Type B pancreatic cell (in vitro differentiated cells): ENCODE results near the gene SHQ1. TPM values are rescaled to one million over a fixed set of nuclear protein-coding genes. Genes with fewer than 3 reads are reported as not detected.

Experiments
- DNase-seq: peaks from one replicate; pipeline ENCODE4 v3.0.0; 2021; ENCODE audit warnings: mixed read lengths; ENCODE audit not compliant: unreplicated experiment; ENCODE audit errors: extremely low spot score
- H3K27ac Mint-ChIP-seq: 2 replicates; pipeline ENCODE4 v1.8.0; 2021; ENCODE audit warnings: mild to moderate bottlenecking, mixed read lengths
- H3K27me3 Mint-ChIP-seq: 2 replicates; pipeline ENCODE4 v1.8.0; 2021; ENCODE audit warnings: mixed read lengths
- H3K36me3 Mint-ChIP-seq: 2 replicates; pipeline ENCODE4 v1.8.0; 2021; ENCODE audit warnings: mixed read lengths
- H3K4me1 Mint-ChIP-seq: one replicate; pipeline ENCODE4 v1.8.0; 2021; ENCODE audit warnings: mixed read lengths; ENCODE audit not compliant: unreplicated experiment
- H3K4me3 Mint-ChIP-seq: 2 replicates; pipeline ENCODE4 v1.8.0; 2021; ENCODE audit warnings: mild to moderate bottlenecking, mixed read lengths
- H3K9me3 Mint-ChIP-seq: 2 replicates; pipeline ENCODE4 v1.8.0; 2021; ENCODE audit warnings: mixed read lengths
- total RNA-seq: library from RNA; stranded (reverse); gene quantifications from 2 replicates; pipeline ENCODE4 v1.2.1, GENCODE V29; 2021; ENCODE audit warnings: low replicate concordance
- TF ChIP-seq, protein P1 (sequence below): fragments of 200-600 bp; sonication (generic); conservative IDR thresholded peaks from 2 replicates; pipeline ENCODE4 v1.5.0; 2021; ENCODE audit warnings: antibody characterized with exemption, mild to moderate bottlenecking

Gene SHQ1
- total RNA-seq, 1 donor from 2014 or later: 22.9 TPM

DNA sequence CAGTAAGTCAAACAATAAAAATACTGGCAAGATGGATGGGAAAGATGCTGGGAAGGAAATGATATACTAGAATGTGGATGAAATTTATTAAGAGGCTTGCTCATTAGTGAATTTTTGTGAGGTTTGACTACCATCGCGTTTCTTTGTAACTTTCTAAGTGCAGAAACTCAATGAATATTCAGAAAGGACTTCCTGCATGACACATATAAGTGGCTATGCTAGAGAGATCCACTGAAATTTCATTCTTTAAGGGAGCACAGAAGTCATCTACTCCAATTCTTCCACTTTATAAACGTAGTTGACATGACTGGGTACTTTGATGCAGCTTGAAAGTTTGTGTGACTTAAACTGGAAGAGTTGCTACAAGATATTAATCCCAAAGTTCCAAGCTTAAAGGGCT lies 88.0 kb downstream of the SHQ1 start:
- Mint-ChIP-seq H3K27ac (no peak overlapping the region), H3K4me1 (peaks cover 8% of the 10 kb centered on the region), H3K9me3 (no peaks in the 10 kb centered on the region), H3K27me3 (no peaks in the 10 kb centered on the region), H3K4me3 (no peak overlapping the region), H3K36me3 (peaks cover 11% of the 10 kb centered on the region)
- no peak for DNase-seq
- TF ChIP-seq, protein P1, sequence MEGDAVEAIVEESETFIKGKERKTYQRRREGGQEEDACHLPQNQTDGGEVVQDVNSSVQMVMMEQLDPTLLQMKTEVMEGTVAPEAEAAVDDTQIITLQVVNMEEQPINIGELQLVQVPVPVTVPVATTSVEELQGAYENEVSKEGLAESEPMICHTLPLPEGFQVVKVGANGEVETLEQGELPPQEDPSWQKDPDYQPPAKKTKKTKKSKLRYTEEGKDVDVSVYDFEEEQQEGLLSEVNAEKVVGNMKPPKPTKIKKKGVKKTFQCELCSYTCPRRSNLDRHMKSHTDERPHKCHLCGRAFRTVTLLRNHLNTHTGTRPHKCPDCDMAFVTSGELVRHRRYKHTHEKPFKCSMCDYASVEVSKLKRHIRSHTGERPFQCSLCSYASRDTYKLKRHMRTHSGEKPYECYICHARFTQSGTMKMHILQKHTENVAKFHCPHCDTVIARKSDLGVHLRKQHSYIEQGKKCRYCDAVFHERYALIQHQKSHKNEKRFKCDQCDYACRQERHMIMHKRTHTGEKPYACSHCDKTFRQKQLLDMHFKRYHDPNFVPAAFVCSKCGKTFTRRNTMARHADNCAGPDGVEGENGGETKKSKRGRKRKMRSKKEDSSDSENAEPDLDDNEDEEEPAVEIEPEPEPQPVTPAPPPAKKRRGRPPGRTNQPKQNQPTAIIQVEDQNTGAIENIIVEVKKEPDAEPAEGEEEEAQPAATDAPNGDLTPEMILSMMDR: no peak

DNA sequence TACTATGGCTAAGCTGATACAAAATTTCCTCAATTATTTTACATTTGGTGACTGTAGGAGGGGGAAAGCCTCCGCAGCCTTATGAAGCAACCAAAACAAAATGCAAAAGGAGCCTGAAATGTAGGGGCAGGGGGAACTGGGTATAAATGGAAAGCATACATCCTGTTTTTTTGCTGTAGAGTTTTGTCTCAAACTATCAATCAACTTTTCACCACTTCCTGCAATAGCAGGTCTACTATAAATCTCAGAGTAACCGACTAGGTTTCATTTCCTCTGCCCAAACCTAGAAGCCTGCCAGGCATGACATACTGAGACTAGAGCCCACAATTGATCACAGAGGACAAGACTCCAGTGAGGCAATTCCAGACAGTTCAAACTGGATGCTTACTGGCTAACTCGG lies 91.3 kb downstream of the SHQ1 start:
- TF ChIP-seq, protein P1: no peak
- Mint-ChIP-seq H3K27me3 (no peaks in the 10 kb centered on the region), H3K27ac (no peak overlapping the region), H3K4me1 (peaks cover 14% of the 10 kb centered on the region), H3K36me3 (peaks cover 7% of the 10 kb centered on the region), H3K4me3 (no peak overlapping the region), H3K9me3 (no peaks in the 10 kb centered on the region)
- DNase-seq: no peak

DNA sequence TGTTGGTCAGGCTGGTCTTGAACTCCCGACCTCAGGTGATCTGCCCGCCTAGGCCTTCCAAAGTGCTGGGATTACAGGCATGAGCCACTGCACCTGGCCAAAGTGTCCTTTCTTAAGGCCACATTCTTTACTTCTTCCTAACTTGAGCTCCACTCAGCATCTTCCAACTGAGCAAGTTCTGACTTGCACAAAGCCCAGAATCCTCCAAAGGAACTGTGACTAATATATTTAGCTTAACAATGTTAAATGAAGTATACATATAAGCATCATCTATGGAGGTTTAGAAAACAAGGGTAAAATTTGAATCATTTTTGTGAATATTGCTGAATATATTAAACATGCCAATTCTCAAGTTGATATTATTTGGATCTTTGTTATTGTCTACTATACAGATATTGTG lies 93.7 kb downstream of the SHQ1 start:
- Mint-ChIP-seq H3K4me3 (no peak overlapping the region), H3K4me1 (peaks cover 14% of the 10 kb centered on the region), H3K27me3 (no peaks in the 10 kb centered on the region), H3K36me3 (peaks cover 7% of the 10 kb centered on the region), H3K27ac (no peak overlapping the region), H3K9me3 (no peaks in the 10 kb centered on the region)
- DNase-seq: no peak
- TF ChIP-seq, protein P1: no peak

- H3K9me3 Mint-ChIP-seq: no peaks in the 10 kb centered on the region
- H3K4me3 Mint-ChIP-seq: no peak overlapping the region
- H3K27me3 Mint-ChIP-seq: no peaks in the 10 kb centered on the region
- H3K27ac Mint-ChIP-seq: no peak overlapping the region
- TF ChIP-seq, protein P1: no peak
- no peak for DNase-seq
- H3K4me1 Mint-ChIP-seq: peaks cover 14% of the 10 kb centered on the region
- H3K36me3 Mint-ChIP-seq: peaks cover 3% of the 10 kb centered on the region
These were observed 94.8 kb downstream of the SHQ1 start for GRCh38 chr3:72753495-72753894.

DNA sequence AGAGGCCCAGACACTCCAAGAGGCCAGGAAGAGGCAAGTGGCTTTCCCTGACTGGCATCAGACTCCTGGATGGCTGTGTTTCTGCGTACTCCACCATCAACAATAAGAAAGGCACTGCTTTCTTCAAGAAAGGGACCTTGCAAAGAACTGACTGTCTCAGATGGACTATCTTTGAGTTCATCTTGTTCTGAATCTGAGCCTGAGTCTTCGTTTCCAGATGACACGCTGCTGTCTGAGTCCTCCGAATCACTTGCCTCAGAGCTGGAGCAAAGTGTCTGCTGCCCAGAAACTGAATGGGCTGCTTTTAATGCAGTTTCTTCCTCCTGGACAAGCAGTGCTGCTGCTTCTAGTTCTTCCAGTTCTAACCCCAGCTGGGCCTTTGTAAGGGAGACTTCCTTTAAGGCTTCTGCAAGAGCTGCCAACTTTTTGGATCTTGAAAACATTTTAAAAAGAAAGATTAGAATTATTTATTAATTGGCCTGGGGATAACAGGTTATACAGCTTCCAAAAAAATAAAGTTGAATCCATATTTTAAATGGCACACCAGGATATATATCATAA lies 97.8 kb downstream of the SHQ1 start:
- H3K36me3 Mint-ChIP-seq: no peaks in the 10 kb centered on the region
- H3K27ac Mint-ChIP-seq: no peak overlapping the region
- TF ChIP-seq, protein P1: no peak

GRCh38 chr3:72748659-72749058 lies 99.6 kb downstream of the SHQ1 start:
- Mint-ChIP-seq H3K4me1 (peaks cover 25% of the 10 kb centered on the region), H3K36me3 (no peaks in the 10 kb centered on the region), H3K27ac (no peak overlapping the region), H3K9me3 (no peaks in the 10 kb centered on the region), H3K4me3 (no peak overlapping the region), H3K27me3 (no peaks in the 10 kb centered on the region)
- DNase-seq: peak; percentile 29
- TF ChIP-seq, protein P1: no peak

More for the DNA sequence above, 97.8 kb downstream of the SHQ1 start:
- Mint-ChIP-seq H3K4me3 (no peak overlapping the region), H3K4me1 (peaks cover 21% of the 10 kb centered on the region), H3K9me3 (no peaks in the 10 kb centered on the region), H3K27me3 (no peaks in the 10 kb centered on the region)
- peak; percentile 29 for DNase-seq
